Inferior parietal cortex (tissue), 1 donor: ENCODE results near the gene NPAS3.

Experiments used
- DNase-seq: peaks from one replicate; pipeline ENCODE4 v3.0.0-alpha.2; 2016; ENCODE audit errors: extremely low spot score

Gene NPAS3

DNA sequence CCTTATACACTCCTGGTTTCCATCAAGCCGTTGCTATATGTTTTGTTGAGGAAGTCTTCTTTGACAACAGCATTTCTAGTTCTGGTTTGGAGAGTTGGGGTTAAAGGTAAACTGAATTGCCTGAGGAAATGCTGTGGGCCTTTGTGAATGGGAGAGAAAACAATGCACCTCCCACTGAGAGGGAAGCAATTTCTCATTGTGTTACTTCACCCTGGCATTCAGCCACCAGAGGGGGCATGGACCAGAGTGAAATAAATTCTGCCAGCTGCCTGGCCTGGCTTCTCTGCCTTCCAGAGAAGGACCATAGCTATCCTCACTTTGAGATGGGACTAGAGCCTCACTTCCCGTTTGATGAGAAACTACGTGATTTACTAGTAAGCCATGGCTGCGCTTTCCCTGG lies 536.9 kb downstream of the NPAS3 start:
- peak; percentile 78 for DNase-seq

DNA sequence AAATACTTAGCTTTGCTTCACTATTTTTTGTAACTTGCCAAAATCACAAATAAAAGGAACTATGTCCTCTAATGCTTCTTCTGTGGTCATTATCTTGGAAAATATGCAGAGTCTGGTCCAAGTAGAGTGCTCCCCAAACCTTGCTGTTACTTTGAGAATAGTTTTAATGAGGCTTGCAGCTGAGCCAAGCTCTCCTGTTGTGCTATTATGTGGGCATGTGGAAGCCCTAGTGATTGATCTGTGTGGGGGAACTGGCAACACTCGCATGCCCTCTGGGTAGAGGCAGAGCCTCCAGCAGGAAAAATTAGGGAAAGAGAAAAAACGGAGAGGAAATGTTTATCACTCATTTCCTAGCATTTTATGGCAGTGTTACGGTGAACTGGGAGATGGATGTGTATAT lies 539.1 kb downstream of the NPAS3 start:
- DNase-seq, result no peak

DNA sequence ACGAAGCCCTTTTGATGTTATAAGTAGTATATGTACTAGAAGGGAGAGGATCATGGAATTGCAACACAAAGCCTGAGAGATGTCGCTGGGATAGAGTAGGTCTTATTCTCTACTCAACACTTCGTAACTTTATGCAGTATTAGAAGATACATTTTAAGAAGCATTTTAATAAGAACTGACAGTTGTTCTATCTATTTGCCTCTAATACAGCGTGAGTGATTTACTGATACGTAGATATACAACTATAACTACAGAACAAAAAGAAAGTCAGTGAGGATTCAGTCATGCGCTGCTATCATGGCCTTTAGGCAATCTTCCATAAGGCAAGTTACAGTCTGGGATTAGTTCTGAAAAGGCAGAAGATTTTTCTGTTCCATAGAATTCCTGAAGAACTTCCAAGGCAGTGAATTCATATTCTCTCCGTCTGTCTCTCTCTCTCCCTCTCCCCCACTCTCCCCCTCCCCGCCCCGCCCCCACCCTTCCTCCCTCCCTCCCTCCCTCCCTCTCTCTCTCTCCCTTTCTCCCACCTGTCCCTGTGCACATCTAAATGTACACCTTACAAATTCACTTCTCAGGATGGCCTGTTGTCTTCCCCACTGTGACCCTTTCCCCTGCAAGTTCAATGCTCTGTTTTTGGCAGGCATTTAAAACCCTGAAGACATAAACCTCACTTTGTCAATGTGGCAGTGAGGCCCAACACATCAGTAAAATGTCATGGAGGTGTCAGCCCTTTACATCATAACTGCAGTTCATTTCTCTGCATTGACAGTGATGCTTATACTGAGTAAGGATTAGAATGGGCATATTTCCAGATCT lies 541.6 kb downstream of the NPAS3 start:
- no peak for DNase-seq

DNA sequence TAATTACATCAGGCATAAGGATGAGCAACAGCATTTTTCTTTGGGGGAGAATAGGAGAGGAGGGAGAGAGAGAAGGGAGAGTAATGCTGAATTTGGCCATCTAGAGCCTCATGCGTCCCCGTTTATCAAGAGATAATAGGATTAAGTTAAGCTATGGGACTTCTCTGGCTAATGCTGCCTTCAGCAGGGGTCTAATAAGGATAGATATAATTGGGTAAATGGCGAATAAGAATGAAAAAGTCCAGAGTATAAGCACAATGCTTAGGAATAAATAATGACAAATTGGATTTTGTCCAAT lies 542.2 kb downstream of the NPAS3 start:
- no peak for DNase-seq

DNA sequence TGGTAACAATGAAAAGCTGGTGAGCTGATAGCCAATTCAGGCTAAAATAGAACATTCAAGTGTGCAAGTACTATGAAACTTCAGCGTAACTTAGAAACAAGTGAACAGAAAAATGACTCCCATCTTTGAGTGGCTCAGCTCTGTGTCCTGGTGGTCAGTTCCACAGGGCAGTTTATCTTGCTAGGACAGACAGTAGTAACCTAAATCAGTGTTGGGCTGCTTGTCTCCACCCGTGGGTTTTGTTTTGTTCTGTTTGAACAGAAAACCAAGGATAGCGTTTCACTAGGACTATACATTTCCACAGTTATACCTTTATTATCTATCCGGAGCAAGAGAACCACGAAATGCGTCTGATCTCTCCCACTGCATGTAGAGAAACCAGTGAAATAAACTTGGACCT lies 544.4 kb downstream of the NPAS3 start:
- DNase-seq, result no peak

DNA sequence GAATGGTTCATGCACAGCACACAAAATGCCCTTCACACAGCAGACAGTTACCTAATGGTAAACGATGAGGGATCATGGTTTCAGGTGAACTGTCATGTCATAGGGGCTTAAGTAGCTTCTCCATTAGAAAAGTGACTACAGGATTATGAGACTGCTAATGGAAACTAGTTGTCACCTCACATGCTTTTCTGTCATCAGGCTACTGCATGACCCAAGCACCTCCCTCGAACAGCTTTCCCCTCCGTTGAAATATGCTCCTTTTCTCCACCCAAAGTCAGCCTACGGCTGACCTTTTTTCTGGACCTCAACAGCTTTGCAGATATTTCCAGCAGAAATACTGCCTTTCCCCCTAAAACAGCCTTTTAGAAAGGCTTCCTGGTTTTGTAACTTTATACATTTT lies 544.9 kb downstream of the NPAS3 start:
- no peak for DNase-seq

DNA sequence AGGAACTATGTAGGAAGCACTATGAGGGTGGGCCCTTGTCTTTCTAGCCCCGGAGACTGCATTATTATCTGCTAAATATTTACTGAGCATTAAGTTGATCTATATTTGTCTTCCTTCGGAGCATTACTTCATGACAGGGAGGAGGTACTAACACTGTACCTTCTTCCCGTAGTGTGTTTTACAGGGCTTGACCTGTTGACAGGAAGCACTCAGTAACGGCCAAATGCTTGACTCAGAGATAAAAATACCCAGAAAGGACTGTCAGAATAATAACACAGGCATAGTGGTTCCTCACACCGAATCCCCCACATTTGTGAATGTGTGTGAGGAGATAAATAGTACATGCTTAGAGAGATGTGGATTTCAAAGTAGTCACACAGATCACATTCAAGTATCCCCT lies 545.6 kb downstream of the NPAS3 start:
- no peak for DNase-seq

DNA sequence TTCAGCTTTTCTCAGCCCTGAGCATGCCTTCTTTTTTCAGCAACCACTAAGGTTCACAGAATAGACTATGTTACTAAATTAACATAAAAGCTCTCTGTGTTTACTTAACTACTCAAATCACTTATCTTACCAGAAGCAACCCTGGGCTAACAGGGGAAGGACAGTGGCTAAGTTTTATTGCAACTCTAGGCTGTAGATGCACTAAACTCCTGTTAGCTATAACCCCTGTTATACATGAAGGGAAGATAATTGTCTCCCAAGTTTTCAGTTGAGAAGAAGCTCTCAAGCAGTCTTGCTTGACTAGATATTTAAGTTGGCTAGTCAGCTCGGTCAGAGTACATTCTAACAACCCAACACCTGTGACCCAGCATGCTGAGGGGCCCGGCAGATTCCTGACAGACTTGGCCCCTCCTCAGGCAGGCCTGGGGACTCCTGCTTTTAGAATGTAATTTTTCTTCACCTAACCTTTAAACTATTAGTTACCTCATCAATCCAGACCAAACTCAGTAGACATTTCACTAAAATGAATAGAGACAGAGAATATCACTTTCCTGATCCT lies 547.7 kb downstream of the NPAS3 start:
- no peak for DNase-seq

DNA sequence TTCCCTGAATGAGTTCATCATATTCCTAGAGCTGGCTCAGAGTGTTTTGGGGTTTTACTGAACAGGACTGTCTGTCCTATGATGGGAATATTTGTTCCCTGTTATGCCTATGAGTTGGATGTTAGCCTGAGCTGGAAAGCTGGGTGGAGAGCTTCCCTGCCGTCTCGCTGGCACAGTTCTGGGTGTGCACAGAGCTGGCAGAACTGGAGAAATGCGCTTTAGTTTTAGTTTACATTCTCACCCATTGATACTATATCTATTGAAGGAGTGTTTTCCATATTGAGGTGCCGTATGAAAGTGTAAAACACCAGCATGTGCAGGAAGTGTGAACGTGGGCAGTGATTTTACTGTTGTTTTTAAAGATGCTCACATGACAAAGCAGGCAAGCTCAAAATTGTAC lies 549.9 kb downstream of the NPAS3 start:
- DNase-seq, result no peak

DNA sequence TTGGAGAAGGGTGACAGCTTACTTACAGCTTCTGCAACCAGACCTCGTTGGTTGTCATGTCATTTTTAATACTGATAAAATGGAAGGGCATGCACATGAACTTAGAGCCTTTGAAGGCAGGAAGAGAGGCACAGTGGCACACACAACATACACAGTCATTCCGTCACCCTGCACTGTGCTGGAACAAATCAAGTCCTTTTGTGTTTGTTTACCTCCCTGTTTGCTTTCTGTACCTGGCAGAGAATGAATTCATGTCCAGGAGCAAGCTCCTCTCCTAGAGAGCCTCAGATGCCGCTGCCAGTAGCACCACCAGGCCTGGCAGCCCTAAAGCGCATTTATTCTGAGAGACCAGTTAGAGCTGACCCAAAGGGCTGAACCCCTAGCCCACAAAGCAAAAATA lies 551.9 kb downstream of the NPAS3 start:
- DNase-seq, result no peak

DNA sequence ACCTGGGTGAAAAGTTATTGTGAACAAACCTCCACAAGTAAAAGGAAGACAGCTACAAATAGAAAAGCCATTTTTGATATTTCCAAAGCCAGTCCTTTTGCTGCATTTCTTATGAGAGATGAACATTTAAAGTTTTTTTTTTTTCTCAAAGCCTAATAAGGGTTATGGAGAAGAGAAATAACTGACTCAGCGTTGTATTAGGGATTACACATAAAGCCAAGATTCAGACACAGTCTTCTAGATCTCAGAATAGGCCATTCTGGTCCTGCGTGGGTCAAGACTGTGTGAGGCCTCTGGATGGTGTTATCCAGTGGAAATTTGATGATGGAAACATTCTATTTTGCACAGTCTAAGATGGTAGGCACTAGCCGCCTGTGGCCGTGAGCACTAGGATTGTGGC lies 552.4 kb downstream of the NPAS3 start:
- no peak for DNase-seq

DNA sequence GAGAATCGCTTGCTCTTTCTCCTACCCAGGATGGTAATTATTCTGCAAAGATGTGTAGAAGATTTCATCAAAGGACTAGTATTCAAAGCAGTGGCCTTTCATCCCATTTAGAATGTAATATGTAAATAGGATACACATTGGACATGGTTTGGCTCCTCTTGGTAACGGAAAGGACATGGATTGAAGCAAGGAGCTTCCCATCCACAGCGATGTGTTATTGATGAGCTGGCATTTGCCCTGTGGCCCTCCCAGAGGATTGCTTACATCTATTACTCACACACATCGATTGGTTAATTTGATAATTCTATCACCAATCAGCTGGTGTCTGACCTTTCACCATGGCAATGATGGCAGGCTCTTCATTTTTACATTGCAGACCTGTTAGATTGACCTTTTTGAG lies 553.8 kb downstream of the NPAS3 start:
- no peak for DNase-seq

DNA sequence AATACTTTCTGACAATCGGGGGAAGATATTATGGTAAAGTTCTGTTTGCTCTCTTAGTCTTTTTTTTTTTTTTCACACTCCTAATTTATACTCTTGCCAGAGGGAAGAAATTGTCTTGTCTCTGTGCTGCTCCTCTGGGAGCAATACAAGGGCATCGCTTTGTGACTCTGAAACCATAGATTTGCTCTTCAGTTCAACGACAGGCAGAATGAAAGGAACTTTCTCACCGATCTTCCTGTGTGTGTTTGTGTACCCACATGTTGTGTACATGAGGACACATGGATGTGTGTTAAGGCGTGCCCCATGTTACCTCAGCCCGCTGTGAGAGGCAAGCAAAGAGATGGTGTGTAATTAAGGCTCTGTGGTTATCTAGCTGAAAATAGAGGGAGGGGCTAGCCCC lies 554.6 kb downstream of the NPAS3 start:
- DNase-seq, result no peak

DNA sequence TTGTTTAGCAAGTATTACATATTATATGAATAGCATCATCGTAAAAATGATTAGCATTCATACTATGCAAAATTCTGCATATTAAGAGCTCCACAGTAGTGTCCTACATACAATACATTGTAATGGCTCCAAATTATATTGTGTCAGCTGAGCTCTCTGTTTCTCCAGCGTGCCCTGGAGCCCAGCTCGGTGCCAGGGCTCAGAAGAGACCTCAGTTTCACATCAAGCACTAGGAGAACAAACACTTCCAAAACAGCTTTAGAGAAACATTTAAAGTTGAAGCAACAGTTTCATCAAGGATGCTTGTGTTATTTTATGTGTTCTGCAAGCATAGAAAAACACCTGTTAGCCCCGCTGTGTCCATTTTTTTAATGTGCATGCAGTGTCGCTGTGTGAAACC lies 555.3 kb downstream of the NPAS3 start:
- no peak for DNase-seq

DNA sequence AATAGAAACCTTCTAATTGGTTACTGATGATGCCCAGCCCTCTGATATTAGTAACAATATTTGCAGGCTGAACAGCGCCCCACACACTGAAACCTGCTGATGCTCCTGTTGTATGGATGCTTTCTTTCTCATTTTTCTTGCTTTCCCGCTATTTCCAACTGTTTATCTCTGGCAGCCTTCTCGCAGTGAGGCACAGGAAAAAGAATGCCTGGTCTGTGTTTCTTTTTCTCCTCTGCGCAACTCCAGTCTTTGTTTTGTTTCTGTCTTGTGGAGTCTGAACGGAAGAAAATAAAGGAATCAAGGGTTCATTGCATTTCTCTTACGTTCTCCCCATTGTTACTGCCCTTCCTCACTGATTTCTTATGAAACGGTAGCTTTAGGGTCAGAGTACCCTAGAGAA lies 561.0 kb downstream of the NPAS3 start:
- no peak for DNase-seq

DNA sequence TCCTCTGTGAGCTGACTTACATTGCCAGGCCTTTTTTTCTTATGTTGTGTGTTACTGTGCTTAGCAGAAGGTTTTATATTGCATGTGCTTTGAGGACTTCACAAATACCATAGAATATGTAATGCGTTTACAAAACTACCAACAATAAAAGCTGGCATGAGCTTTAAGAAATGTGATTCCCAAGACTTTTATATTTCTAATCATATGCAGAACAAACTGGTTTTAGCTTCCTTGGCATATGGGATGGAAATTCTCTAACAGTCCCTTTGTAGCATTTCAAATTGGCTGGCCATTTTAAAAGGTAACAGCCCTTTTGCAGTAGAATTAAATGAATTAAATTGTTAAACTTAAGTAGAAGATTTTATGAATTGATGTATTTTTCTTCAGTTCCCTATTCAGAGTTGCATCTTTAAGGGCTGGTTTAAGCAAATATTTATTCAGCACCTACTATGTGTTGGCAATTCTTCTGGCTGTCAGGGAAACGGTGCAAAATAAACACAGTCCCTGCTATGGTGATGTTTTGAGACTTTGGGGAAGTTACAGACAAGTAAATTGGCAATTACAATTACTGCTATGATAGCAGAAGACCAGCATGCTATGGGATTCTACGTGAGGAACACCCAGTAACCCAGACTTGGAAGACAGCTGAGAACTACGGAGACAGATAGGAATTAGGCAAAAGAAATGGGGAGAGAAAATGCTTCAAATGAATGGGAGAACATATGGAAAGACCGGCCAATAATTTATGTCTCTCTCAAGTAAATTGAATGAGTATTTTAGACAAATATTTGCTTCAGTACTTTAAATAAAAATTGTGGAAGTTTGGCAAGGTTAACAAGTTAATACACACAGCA lies 565.8 kb downstream of the NPAS3 start:
- DNase-seq, result no peak

DNA sequence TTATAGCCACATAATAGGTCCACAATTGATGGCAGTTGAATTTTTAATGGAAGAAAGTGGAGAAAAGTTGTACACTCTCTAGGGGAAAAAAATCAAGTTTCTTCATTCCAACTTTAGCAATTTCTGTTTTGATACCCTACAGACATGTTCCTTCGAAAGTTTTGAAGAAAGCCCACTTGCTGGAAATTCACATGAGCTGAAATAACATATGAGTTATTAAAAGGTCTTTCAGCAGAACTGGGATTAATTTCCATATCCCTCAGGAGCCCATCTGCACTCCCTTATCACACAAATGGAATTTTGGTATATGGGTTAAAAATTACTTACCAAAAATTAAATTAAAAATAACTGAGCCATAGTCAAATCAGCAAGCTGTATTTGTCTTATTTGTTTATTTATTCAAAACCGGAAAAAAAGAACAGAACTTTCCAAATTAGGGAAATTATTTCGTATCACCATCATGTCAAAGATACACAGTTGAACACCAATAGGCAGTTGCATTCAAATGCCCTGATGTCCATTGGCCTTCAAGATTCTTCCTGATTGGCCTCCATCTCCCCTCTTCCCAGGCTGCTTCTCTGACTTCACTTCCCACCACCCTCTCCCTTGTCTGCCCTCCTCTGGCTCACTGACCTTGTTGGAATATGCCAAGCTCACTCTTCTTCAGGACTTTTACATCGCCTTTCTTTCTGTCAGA lies 566.7 kb downstream of the NPAS3 start:
- no peak for DNase-seq

DNA sequence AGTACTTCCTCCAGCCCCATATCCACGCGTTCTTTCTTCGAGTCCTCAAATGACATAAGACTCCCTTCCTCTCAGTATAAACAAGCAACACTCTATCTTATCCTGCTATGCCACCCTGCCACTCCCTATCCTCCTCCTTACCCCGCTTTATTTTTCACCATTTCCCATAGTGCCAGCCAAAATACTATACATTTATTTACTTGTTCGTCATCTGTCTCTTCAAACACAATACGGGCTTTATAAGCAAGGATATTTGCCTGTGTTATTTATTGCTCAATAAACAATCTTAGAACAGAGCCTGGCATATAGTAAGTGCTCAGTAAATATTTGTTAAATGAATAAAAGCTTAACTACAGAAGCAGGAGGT lies 567.3 kb downstream of the NPAS3 start:
- DNase-seq, result no peak

DNA sequence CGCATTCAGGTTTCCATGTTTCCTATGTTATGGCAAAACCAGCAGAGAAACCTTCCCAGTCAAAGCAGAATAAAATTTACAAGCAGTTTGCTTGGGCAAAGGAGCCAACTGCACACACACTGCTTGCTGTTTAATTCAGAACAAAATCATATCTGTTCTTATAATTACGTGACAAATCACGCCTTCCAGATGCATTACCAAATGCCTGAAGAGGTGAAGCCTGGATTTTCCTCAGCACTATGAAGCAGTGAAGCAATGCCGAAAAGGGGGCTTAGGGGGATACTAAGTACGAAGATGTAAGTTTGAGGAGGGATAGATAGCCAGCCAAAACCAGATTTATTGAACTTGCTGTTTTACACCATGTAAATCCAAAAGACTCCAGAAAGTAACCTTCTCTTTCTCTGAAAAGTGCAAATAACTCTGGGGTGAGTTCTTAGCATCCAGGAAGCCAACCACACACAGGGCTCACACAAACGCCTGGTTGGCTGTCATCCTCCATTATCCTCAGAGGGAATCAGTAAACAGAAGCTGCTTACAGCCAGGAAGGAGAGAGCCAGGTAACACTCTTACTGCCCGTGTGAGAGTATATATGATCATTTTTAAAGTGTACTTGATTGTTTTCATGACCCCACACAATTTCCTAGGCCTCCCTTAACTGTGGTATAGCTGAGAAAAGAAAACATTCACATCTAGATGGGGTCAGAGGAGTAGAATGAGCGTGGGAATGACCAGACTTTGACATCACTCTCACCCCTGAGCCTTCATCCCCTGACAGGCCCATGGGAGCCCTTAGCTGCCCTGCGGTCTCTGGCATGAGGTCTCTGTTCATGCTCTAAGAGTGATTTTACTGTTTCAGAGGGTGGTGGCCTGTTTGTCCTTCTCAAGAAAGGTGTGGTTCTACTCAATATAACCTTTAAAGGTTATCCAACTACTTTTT lies 569.7 kb downstream of the NPAS3 start:
- DNase-seq, result no peak

DNA sequence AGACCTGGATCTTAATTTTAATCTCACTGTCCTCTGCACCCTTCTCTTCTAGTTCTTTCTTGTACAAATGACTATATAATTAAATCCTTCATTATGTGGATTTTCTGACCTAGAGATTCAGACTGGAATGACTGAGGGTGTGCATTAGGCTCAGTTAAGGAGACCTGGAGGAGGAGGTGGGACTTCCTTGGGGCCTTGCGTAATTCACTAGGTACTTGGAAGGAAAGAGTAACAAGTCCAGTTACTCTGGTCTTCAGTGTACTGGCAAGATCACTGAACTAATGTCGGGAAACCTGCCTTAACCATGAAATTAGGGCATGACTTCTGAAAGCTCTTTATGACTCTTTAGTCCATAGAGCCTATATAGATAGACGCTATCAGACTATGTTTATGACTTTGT lies 570.8 kb downstream of the NPAS3 start:
- DNase-seq, result no peak

DNA sequence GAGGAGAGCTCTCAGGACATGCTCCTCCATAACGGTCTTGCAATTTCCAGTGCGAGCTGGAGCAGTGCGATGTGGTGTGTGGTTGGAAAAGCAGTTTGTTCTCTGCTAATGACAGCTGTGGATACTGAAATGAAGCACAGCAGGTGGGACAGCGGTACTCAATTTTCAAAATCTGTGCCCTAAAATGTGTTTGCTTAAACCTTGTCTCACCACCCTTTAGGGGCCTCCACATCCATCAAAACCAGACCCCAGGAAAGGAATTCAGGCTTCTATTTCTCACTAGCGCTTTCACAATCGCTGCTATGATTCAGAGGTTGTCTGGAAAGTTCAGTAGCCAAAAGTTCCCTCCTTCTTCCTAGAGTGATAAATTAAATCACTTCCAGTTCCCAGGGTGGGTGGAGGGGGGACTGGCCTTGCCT lies 571.4 kb downstream of the NPAS3 start:
- no peak for DNase-seq
